Measurements from ENCODE around the gene C5orf63. TPM values are rescaled to one million over a fixed set of nuclear protein-coding genes. Genes with fewer than 3 reads are reported as not detected.

The C5orf63 gene
- total and polyA plus RNA-seq, 2 of the 13 experiments (the other 11 are each of a cell fraction or from before 2014, with no cell fraction given) = 7.9 to 8.8 TPM

GRCh38 chr5:127030259-127031146, 42.8 kb downstream of the C5orf63 start, which contains the start of gene MARCHF3 (continued):
- TF ChIP-seq PBX3 (CRISPR knock-in tag; IDR thresholded peaks at IDR 0.05; ENCODE audit: borderline replicate concordance) = peak; percentile 83
- peak; percentile 75; the same call in 1 of the 2 replicates for TF ChIP-seq MEIS1 (CRISPR knock-in tag; IDR thresholded peaks at IDR 0.05; ENCODE audit: borderline replicate concordance)
- TF ChIP-seq ZSCAN25 (CRISPR knock-in tag; IDR thresholded peaks at IDR 0.05) = peak; percentile 6
- peak; percentile 84 for TF ChIP-seq SALL2 (CRISPR knock-in tag; IDR thresholded peaks at IDR 0.05)
- no peak for TF ChIP-seq ATF5 (CRISPR knock-in tag; IDR thresholded peaks at IDR 0.05; ENCODE audit: low read depth)
- TF ChIP-seq MLLT10 (CRISPR knock-in tag; IDR thresholded peaks at IDR 0.05) = no peak
- TF ChIP-seq EHMT2 (IDR thresholded peaks at IDR 0.05; ENCODE audit: borderline replicate concordance, low read depth, low read length) = no peak
- TF ChIP-seq PREB (CRISPR knock-in tag; IDR thresholded peaks at IDR 0.05) = no peak
- TF ChIP-seq ZGPAT (CRISPR knock-in tag; IDR thresholded peaks at IDR 0.05) = peak; percentile 73; the same call in 1 of the 2 replicates
- no peak for TF ChIP-seq PRDM10 (CRISPR knock-in tag; IDR thresholded peaks at IDR 0.05; ENCODE audit: low read depth)
- no peak for TF ChIP-seq MTF1 (CRISPR knock-in tag; IDR thresholded peaks at IDR 0.05)
- TF ChIP-seq MAFF (IDR thresholded peaks at IDR 0.05; ENCODE audit: low read depth, low read length) = no peak
- no peak for TF ChIP-seq SP1 (IDR thresholded peaks at IDR 0.05)
- peak; percentile 95 for TF ChIP-seq SP1 (CRISPR knock-in tag; IDR thresholded peaks at IDR 0.05)
- TF ChIP-seq CHD2 (IDR thresholded peaks at IDR 0.05; ENCODE audit: low read depth, low read length) = peak; percentile 25; the same call in 1 of the 2 replicates
- no peak for TF ChIP-seq TCF12 (IDR thresholded peaks at IDR 0.05)
- TF ChIP-seq TCF12 (CRISPR knock-in tag; IDR thresholded peaks at IDR 0.05) = peak; percentile 40; the same call in 1 of the 2 replicates
- no peak; the same call in 1 of the 2 replicates for TF ChIP-seq ARID2 (CRISPR knock-in tag; IDR thresholded peaks at IDR 0.05; ENCODE audit: borderline replicate concordance)
- TF ChIP-seq, protein P1, sequence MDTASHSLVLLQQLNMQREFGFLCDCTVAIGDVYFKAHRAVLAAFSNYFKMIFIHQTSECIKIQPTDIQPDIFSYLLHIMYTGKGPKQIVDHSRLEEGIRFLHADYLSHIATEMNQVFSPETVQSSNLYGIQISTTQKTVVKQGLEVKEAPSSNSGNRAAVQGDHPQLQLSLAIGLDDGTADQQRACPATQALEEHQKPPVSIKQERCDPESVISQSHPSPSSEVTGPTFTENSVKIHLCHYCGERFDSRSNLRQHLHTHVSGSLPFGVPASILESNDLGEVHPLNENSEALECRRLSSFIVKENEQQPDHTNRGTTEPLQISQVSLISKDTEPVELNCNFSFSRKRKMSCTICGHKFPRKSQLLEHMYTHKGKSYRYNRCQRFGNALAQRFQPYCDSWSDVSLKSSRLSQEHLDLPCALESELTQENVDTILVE (CRISPR knock-in tag; IDR thresholded peaks at IDR 0.05) = no peak
- peak; percentile 45; the same call in 1 of the 2 replicates for TF ChIP-seq THAP11 (CRISPR knock-in tag; IDR thresholded peaks at IDR 0.05)
